WI38 (cell line): ENCODE measurements around the gene MIEF1.

ENCODE experiments used
- H3K4me3 ChIP-seq: 2 replicates; pipeline ENCODE4 v1.5.1; 2011; ENCODE audit warnings: low read depth, mild to moderate bottlenecking, control low read depth, low read length
- TF ChIP-seq, protein P1 (sequence below): IDR thresholded peaks from 2 replicates; pipeline ENCODE4 v1.5.1; 2012; ENCODE audit warnings: low read depth, mild to moderate bottlenecking, control low read depth, low read length

The MIEF1 gene

DNA sequence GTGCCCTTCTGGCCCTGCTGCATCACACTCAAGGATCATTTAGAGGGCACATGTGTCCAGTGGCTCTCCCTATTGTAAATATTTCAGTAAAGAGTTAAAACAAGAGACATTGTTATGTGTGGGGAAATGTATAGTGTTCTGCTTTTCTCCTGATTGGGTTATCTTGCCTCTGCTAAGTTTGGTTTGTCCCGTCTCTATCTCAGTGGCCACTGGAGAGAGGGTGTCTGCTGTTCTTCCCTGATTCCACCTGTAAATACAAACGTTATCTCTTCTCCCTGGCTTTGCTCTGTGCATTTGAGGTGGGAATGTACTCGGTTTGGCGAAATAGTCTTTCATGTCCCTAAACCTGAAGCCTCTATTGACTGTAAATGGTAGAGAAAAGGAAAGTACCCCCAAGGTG is 6.3 kb downstream of the MIEF1 start:
- TF ChIP-seq, protein P1, sequence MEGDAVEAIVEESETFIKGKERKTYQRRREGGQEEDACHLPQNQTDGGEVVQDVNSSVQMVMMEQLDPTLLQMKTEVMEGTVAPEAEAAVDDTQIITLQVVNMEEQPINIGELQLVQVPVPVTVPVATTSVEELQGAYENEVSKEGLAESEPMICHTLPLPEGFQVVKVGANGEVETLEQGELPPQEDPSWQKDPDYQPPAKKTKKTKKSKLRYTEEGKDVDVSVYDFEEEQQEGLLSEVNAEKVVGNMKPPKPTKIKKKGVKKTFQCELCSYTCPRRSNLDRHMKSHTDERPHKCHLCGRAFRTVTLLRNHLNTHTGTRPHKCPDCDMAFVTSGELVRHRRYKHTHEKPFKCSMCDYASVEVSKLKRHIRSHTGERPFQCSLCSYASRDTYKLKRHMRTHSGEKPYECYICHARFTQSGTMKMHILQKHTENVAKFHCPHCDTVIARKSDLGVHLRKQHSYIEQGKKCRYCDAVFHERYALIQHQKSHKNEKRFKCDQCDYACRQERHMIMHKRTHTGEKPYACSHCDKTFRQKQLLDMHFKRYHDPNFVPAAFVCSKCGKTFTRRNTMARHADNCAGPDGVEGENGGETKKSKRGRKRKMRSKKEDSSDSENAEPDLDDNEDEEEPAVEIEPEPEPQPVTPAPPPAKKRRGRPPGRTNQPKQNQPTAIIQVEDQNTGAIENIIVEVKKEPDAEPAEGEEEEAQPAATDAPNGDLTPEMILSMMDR = no peak
- no peak overlapping the region for H3K4me3 ChIP-seq

DNA sequence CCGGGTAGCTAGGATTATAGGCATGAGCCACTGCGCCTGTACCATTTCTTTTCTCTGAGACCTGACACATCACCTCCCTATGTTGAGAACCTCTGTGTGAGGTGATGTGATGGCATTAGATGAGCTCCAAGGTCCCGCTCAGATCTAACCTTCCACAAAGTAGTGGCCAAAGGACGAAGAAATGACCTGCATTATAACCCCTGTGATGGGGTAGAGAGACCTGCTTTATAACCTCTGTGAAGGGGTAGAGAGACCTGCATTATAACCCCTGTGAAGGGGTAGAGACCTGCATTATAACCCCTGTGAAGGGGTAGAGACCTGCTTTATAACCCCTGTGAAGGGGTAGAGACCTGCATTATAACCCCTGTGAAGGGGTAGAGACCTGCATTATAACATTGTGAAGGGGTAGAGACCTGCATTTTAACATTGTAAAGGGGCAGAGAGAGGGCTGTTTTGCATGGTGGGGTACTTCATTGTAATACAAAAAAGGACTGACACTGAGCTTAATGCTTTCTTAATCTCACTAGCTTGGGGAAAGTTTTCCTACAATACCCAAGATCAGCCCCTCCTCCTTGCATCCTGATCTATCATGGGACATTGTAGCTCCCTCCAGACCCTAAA is 8.5 kb downstream of the MIEF1 start:
- no peak overlapping the region for H3K4me3 ChIP-seq
- TF ChIP-seq, protein P1 = no peak

DNA sequence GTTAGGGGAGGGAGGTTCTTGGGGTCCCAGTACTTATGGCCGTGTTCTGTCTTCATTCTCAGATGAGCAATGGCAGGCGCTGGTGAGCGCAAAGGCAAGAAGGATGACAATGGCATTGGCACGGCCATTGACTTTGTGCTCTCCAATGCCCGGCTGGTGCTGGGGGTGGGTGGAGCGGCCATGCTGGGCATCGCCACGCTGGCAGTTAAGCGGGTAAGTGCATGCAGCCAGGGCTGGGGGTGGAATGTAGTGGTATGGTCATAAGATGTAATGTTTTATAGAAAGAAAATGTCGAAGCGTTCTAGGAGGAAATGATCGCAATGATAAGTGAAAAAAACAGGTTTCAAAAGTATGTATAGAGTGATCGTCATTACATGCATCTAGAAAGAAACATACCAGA is 9.1 kb downstream of the MIEF1 start:
- TF ChIP-seq, protein P1 = no peak
- H3K4me3 ChIP-seq = no peak overlapping the region

DNA sequence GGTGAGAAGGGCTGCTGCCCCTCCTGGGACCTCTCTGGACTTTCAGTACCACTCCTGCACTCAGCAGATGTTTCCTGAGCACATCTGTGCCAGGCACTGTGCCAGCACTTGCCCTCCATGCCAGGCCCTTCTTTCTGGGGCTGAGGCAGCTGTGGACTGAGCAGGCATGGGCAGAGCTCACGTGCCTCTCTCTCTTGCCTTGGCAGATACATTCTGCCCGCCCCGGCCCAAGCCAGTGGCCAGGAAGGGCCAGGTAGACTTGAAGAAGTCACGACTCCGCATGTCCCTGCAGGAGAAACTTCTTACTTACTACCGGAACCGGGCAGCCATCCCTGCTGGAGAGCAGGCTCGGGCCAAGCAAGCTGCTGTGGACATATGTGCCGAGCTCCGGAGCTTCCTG is 9.9 kb downstream of the MIEF1 start:
- TF ChIP-seq, protein P1 = no peak
- no peak overlapping the region for H3K4me3 ChIP-seq

DNA sequence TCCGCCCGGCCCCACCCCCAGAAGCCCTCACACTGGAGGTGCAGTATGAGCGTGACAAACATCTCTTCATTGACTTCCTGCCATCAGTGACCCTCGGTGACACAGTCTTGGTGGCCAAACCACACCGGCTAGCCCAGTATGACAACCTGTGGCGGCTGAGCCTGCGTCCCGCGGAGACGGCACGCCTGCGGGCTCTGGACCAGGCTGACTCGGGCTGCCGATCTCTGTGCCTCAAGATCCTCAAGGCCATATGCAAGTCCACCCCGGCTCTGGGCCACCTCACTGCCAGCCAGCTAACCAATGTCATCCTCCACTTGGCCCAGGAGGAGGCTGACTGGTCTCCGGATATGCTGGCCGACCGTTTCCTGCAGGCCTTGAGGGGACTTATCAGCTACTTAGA is 11.7 kb downstream of the MIEF1 start:
- TF ChIP-seq, protein P1 = no peak
- H3K4me3 ChIP-seq = no peak overlapping the region

DNA sequence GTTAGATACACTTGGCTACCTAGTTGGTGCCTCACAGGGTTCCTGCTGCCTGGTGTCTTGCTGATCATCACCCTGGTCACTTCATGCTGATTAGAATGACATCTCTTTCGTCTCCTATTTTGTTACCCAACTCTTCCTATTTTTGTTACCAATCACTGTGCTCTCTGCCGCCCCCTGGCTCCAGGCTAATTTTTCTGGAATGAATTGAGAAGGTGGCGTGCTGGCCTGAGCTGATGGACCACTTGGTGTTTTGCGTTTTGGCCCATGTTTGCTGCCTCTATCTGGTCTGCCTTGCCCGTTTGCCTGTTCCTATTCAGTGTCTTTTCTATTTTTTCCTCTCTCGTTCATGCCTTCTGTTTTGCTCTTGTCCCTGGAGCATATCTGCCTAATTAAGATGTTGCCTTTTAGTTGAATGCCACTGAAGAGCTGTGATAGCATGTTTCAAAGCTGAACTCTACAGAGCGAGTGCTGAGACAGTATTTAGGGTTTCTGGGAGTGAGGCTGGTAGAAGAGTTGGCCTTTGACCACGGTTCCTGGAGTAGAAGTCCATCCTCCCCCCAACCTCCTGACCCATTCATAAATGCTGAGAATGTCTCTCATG is 12.4 kb downstream of the MIEF1 start:
- TF ChIP-seq, protein P1 = peak; percentile 55
- no peak overlapping the region for H3K4me3 ChIP-seq

GRCh38 chr22:39515266-39516050 is 13.4 kb downstream of the MIEF1 start:
- TF ChIP-seq, protein P1 = no peak
- no peak overlapping the region for H3K4me3 ChIP-seq
